NCI-H1105 (cell line): ENCODE measurements around the gene RAF1.
"Not testable (repeated sequence)": the region's sequence is repeated elsewhere in the genome, so short reads cannot be mapped to it uniquely, and the experiment has no call there.

Experiments
- DNase-seq: peaks from one replicate; lab custom pipeline; 2025; lab: John Stamatoyannopoulos, UW

Gene RAF1

GRCh38 chr3:12663936-12664908 lies at the start of gene RAF1:
Gene RAF1, minus strand, starts transcription at chr3:12664117. Its CDS starts 45,396 bp downstream, at chr3:12618721.
- DNase-seq = peak; percentile 87

- no peak for DNase-seq
These were observed 46.1 kb upstream of the RAF1 start for GRCh38 chr3:12710062-12710461.

GRCh38 chr3:12709334-12709733 lies 45.4 kb upstream of the RAF1 start:
- DNase-seq = no peak

GRCh38 chr3:12708584-12709192 lies 44.8 kb upstream of the RAF1 start:
- no peak for DNase-seq

GRCh38 chr3:12707449-12707848 lies 43.5 kb upstream of the RAF1 start:
- DNase-seq = no peak

GRCh38 chr3:12706504-12707253 lies 42.8 kb upstream of the RAF1 start:
- DNase-seq = no peak

GRCh38 chr3:12705981-12706380 lies 42.1 kb upstream of the RAF1 start:
- DNase-seq = no peak

GRCh38 chr3:12705374-12705926 lies 41.5 kb upstream of the RAF1 start:
- DNase-seq = no peak

GRCh38 chr3:12702501-12702900 lies 38.6 kb upstream of the RAF1 start:
- no peak for DNase-seq

- DNase-seq = not testable (repeated sequence)
These were observed 37.7 kb upstream of the RAF1 start for GRCh38 chr3:12701601-12702000.

- no peak for DNase-seq
These were observed 36.9 kb upstream of the RAF1 start for GRCh38 chr3:12700800-12701199.

- DNase-seq = no peak
These were observed 32.0 kb upstream of the RAF1 start for GRCh38 chr3:12695916-12696315.

GRCh38 chr3:12695112-12695511 lies 31.2 kb upstream of the RAF1 start:
- DNase-seq = no peak

GRCh38 chr3:12692444-12692843 lies 28.5 kb upstream of the RAF1 start:
- no peak for DNase-seq

GRCh38 chr3:12689997-12690711 lies 26.2 kb upstream of the RAF1 start:
- no peak for DNase-seq

GRCh38 chr3:12687948-12688347 lies 24.0 kb upstream of the RAF1 start:
- DNase-seq = no peak

- no peak for DNase-seq
These were observed 22.2 kb upstream of the RAF1 start for GRCh38 chr3:12686096-12686495.

- no peak for DNase-seq
These were observed 18.1 kb upstream of the RAF1 start for GRCh38 chr3:12681943-12682390.

- no peak for DNase-seq
These were observed 17.4 kb upstream of the RAF1 start for GRCh38 chr3:12681089-12681942.

- no peak for DNase-seq
These were observed 15.6 kb upstream of the RAF1 start for GRCh38 chr3:12679468-12679867.

- DNase-seq = no peak
These were observed 13.7 kb upstream of the RAF1 start for GRCh38 chr3:12677616-12678015.
